Measurements from ENCODE around the gene DBP. TPM values are rescaled to one million over a fixed set of nuclear protein-coding genes. Genes with fewer than 3 reads are reported as not detected.

Gene DBP
- polyA plus RNA-seq, 3 donors, result 13.8 to 15.4 (median 14.6) TPM

DNA sequence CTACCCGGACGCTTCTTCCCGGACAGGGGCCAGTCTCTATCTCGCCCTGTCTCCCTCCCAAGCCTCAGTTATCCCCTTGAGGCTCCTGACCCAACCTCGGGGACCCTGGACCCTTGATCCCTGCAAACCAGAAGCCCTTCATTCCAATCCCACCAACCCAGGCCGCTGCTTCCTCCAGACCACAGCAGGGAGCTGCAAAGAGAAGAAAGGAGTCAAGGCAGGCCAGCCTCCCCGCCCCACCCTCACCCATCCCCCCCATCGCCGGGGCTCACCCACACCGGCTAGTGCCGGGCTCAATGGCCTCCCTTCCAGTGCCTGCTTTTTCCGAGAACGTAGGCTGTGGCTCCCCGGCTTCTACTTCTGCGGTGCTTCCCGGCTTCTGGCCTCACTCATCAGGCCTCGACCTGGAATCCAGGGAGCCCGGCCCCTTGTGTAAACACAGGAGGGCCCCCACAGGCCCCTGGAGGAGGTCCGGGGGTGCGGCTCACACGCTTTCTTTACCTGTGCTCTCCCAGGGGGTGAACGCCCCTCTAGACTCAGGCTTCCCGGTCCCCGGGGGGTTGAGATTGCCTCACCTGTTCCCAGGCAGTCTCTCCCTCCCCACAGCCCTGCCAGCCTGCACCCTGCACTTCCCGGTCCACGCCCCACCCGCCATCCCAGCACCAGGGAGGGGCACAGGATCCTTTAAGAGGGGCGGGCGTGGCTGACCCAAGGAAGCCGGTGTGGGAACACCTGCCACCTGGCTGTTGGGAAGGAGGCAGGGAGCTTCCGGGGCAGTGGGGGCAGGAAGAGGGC, 22.5 kb downstream of the DBP start, which contains the start of gene FAM83E:
TSS of gene FAM83E (minus strand) at position 641 of the 795 bp plus-strand sequence. CDS start 1,704 bp downstream, outside the sequence.
- no peak for DNase-seq

DNA sequence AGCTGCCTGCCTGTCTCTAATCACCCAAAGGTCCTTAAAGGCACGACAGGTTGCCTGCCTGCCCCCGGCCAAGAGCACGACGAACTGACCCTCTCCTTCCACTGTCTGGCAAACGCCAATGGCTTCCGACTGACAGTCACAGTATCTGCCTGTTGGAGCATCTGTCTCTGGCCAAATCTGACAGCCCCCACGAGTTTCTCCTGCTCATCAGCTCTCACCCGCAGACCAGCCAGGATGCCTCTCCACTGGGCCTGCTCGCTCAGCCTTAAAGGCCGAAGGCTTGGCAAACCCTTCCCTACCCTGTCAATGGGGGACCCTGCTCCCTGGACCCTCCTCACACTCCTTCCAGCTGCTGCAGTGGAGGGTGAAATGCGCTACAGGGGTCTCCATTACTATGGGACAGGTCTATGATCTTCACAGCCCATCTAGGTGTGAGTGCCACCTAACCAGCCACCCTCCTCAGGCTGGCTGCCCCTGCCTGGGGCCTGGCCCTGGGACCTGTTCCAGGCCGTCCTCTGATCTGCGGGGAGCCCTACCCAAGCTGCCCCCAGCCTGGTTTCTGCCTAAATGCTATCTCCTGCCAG, 23.2 kb downstream of the DBP start:
- no peak for DNase-seq

DNA sequence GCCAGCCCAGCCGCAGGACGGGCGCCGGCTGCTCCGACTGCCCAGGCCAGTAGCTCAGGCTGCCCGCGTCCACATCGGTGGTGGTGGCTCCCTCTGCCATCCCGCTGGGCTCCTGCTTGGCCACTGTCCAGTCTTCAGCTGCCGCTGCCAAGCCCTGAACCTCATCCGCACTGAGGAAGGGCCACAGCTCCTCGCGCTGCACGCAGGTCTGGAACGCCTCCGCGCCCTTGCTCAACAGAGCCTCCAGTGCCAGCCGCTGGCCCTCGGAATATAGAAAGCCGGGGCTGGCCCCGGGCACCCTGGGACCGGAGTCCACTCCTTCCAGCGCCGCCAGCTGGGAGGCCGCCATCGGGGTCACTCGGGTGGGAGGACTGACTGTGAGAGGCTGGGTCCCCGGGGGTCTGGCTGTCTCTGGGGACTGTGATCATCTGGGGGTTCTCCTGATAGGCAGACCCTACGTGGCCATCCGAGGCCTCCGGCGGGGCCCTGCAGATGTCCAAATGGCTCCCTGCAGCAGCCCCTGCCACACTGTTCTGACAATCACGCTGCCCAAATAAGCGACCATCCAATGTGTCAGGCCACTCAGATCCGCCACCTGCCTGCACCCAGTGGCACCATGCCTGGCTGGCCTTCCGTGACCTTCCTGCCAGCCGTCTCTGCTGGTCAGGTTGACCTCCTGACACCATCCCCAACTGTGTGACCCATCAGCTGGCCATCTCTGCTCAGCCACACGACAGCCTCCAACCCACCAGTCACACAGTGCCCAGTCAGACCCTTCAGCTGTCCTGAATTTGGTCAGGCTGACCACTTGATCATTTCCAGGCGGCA, 23.9 kb downstream of the DBP start:
- no peak for DNase-seq

DNA sequence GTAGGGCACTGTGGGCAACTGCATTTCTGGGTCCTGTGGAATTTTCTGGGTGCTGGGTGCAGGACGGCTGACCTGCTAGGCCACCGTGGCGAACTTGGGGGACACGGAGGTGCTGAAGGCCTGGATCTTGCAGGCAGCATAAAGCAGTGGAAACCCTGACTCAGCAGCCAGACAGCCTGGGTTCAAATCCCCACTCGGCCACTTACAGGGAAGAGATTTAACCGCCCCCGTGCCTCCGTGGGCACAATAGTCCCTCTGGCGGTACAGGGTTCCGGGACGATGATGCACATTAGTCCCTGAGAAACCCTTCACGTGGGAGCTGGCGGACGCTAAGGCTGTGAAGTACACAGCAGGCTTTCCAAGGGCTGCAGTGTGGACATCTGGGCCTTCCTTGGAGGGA, 25.3 kb downstream of the DBP start:
- DNase-seq, result no peak

DNA sequence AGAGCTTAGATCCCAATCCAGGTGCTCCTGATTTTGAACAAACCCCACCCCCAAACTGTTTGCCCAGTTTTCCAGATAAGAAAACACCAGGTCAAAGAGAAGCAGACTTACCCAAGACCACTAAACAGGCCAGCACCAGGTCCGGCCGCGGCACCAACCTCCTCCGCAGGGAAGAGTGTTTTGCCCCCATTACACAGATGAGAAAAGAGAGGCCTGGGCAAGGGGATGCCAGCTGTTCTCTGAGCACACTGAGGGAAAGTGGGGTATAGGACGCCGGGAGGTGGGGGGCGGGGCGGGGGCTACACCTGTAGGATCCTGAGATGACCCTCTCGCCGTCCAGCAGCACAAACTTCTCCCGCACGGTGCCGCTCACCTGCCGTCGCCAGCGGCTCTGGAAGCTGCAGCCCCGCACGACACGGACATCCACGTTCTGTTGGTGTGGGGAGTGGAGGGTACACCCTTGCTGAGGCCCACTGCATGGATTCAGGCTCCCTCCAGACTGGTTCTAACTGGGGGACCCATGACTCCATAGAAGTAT, 27.5 kb downstream of the DBP start:
- no peak for DNase-seq

DNA sequence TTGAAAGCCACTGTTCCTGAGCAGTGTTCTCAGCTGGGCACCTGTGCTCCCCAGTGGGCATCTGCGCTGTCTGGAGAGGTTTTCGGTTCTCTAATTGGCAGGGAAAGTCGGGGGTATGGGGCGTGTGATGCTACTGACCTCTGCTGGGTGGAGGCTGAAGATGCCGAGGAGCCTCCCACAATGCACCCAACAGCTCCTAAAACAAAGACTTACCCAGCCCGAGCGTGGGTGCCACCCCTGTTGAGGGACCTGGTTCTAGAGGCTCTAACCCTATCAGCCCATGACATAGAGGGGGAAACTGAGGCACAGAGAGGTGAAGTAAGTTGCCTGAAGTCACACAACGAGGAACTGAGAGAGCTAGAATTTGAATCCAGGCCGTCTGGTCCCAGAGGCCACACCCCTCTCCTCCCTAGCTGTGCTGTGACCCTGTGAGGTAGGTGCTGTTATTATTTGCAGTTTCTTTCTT, 28.3 kb downstream of the DBP start:
- no peak for DNase-seq

DNA sequence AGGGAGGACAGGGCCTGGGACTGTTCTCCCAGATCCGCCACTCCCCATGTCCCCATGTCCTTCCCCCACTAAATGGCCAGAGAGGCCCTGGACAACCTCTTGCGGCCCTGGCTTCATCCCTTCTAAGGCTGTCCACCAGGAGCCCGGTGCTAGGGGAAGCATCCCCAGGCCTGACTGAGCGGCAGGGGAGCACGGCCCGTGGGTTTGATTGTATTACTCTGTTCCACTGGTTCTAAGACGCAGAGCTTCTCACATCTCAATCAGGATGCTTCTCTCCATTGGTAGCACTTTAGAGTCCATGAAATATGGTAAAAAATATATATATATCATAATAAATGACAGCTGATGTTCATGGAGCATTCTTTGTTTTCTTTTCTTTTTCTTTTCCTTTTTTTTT, 29.8 kb downstream of the DBP start:
- DNase-seq, result no peak

DNA sequence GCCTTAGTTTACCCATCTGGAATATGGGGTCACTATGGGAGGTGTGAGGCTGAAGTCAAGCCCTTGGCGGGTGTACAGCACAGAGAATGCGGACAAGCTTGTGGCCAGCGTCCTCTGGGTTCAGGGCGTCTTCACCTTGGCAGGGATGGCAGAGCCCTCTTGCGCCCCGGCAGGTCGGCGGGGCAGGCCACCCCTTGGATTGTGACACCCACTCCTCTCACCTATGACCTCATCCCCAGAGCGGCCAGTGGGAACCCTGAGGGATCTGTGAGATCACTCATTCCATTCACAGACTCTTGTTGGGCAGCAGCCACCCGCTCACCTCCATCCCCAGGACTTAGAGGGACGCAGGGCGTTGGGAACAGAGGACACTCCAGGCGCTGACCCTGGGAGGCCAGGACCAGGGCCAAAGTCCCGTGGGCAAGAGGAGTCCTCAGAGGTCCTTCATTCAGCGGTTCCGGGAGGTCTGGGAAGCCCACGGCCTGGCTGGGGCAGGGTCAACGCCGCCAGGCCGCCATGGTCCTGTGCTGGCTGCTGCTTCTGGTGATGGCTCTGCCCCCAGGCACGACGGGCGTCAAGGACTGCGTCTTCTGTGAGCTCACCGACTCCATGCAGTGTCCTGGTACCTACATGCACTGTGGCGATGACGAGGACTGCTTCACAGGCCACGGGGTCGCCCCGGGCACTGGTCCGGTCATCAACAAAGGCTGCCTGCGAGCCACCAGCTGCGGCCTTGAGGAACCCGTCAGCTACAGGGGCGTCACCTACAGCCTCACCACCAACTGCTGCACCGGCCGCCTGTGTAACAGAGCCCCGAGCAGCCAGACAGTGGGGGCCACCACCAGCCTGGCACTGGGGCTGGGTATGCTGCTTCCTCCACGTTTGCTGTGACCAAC, 30.5 kb downstream of the DBP start, which contains the start of gene SPACA4:
TSS of gene SPACA4 (plus strand) at position 280 of the 896 bp plus-strand sequence. CDS start at position 517, 237 bp downstream.
- DNase-seq, result no peak

DNA sequence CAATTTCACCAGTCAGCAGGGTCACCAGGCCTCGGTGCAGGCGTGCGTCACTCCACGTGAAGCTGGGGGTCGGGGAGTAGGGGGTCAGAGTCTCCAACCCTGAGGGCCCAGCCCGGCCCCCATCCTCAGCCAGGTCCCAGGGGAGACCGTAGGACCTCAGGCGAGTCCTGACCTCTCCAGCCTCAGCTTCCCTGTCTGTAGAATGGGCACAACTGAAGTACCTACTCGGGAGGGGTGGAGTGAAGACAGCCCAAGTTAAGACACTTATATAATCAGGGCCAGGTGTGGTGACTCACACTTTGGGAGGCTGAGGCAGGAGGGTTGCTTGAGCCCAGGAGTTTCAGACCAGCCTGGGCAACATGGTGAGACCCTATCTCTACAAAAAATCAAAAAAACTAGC, 33.3 kb downstream of the DBP start:
- DNase-seq, result no peak

DNA sequence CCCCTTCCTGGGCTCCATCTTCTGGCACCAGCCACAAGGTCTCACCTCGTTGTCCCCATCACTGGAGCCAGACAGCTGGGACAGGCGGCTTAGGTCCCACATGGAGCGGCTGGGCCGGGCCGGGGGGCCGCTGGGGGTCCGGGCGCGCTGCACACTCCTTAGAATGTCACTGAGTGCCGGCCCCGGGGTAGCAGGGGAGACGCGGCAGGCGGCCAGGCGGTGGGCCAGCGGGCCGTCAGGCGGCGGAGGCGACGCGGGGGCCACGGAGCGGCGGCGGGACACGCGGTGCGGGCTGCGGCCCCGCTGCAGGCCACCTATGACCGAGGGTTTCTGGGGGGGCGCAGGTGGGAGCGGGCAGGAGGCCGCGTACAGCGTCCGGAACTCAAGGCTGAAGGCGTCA, 33.7 kb downstream of the DBP start:
- DNase-seq, result no peak

DNA sequence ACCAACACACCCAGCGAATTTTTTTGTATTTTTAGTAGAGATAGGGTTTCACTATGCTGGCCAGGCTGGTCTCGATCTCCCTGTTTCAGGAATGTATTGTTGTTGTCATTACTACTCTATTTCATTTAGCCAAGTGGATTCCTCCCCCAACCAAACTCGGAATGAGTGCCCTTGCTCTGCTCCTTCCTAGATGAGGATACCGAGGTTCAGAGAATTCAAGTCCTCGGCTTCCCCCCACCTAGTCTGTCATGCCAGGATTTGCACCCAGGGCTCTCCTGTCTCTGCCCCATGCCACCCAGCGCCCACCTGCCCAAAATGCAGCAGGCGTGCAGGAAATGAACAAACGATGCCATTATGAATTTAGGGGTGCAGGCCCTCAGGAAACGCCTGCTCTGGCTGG, 34.2 kb downstream of the DBP start:
- no peak for DNase-seq

DNA sequence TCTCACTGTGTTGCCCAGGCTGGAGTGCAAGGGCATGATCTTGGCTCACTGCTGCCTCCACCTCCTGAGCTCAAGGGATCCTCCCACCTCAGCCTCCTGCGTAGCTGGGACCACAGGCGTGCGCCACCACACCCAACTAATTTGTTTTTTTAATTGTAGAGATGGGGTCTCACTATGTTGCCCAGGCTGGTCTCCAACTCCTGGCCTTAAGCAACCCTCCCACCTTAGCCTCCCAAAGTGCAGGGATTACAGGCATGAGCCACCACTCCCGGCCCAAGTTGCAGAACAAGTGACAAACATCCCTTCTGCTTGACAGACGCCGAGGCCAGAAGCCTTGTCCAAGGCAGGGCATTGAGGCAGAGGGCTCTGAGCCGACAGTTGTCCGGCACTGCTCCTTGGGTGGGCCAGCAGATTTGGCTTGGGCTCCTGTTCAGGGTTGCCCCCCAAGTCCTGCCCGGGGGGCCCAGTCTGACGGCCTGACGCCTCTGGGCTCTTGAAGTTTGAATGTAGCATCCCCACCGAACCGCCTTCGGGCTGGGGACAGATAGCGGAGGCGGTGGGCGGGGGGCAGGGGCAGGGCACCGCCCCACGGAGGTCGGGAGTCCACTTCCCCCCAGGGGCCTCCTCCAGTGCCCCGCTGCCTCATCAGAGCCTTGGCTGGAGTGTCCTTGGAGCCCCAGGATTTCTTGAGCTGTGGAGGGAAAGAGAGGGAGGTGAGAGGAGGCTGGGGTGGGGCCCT, 36.3 kb downstream of the DBP start:
- DNase-seq, result no peak

DNA sequence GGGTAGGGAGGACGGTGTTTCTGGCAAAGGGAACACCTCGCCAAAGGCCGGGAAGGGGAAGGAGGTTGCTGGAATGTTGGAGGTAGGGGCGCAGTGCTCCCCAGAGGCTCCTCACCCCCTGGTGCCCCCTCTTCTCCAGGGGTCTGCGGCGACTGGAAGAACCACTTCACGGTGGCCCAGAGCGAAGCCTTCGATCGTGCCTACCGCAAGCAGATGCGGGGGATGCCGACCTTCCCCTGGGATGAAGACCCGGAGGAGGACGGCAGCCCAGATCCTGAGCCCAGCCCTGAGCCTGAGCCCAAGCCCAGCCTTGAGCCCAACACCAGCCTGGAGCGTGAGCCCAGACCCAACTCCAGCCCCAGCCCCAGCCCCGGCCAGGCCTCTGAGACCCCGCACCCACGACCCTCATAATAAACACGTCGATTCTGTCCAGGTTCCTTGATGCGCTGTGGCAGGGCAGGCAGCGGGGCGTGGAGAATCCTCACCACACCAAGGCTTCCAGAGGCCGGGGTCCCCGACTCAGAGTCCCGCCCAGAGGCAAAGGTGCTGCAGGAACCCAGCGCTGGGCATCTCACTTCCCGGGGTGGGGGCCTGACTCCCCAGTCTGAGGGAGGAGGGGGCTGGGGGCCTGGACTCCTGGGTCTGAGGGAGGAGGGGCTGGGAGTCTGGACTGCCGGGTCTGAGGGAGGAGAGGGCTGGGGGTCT, 38.0 kb downstream of the DBP start:
- DNase-seq, result no peak

DNA sequence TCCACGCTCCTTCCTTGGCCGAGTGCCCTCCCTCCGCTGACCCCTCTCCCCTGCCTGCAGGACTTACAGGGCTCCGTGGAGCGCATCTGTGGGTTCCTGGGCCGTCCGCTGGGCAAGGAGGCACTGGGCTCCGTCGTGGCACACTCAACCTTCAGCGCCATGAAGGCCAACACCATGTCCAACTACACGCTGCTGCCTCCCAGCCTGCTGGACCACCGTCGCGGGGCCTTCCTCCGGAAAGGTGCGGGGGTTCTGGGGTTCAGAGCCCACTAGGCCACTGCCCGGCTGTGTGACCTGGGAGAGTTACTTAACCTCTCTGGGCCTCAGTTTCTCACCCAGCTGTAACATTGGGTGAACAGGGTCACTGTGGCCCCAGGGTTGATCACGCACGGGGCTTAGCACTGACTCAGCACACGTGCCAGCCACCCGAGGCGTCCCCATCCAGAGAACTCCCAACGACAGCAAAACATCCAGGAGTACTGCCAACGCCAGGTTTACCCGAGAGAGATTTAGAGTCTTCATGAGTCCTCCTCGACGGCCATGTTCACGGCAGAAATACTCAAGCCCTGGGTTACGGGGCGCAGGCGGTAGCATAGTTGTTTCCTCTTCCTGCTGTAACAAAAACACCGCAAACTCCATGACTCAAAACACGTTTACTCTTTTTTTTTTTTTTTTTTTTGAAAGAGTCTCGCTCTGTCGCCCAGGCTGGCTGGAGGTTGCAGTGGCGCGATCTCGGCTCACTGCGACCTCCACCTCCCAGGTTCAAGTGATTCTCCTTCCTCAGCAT, 40.3 kb downstream of the DBP start:
- DNase-seq, result no peak

DNA sequence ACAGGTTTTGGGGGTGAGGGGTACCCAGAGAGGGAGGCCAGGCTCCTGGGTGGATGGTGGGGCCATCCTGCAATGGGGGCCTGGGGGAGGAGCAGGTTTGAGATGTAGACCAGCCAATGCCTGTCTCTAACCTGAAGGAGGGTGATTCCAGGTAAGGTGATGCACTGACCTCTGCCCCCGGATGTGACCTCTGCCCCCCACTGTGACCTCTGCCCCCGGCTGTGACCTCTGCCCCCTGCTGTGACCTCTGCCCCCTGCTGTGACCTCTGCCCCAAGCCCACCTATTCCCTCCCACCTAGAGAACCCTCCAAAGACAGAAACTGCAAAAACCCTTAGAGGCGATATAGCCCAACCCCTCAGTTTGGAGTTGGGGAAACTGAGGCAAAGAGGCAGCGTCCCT, 40.9 kb downstream of the DBP start:
- DNase-seq, result no peak

DNA sequence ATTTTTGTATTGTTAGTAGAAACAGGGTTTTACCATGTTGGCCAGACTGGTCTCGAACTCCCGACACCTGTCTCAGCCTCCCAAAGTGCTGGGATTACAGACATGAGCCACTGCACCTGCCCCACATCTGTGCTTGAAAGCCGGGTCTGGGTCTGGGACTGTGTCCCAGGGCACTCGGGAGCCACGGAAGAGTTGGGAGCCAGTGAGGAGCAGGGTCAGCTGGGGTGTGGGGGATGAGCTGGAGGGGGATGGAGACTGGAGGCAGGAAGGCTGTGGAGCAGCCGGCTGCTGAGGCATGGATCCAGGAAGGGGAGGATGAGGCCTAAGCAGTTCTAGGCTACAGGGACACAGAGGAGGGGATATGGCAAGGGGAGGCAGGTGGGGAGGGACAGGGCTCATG, 41.3 kb downstream of the DBP start:
- DNase-seq, result no peak

DNA sequence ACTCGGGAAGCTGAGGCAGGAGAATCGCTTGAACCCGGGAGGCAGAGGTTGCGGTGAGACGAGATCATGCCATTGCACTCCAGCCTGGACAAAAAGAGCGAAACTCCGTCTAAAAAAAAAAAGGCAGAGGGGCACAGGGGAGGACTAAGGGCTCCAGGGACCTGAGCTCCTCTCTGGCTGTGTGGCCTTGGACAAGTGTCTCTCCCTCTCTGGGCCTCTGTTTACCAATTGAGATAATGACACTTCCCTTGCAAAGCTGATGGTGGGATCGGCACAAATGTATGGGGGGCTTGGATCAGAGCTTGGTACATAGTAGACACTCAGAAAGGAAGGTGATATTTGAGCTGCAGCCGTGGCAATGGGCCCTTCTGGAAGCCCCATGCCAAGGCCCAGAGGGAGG, 42.0 kb downstream of the DBP start:
- no peak for DNase-seq

DNA sequence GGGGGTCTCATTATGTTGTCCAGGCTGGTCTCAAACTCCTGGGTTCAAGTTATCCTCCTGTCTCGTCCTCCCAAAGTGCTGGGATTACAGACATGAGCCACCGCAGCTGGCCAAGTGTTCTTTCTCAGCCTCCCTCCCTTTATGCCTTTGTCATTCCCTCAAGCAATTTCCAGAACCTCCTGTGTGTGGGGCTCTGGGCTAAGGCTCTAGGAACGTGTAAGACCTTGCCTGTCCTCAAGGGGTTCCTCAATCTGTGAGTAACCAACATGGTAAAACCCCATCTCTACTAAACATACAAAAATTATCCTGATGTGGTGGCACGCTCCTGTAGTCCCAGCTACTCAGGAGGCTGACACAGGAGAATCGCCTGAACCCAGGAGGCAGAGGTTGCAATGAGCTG, 46.2 kb downstream of the DBP start:
- no peak for DNase-seq
